Measurements from ENCODE around the gene ADCY5. TPM values are rescaled to one million over a fixed set of nuclear protein-coding genes. Genes with fewer than 3 reads are reported as not detected.

Gene ADCY5
- total and polyA plus RNA-seq, 2 donors (not counting 1 experiment from before 2014, with no cell fraction given), result not detected

DNA sequence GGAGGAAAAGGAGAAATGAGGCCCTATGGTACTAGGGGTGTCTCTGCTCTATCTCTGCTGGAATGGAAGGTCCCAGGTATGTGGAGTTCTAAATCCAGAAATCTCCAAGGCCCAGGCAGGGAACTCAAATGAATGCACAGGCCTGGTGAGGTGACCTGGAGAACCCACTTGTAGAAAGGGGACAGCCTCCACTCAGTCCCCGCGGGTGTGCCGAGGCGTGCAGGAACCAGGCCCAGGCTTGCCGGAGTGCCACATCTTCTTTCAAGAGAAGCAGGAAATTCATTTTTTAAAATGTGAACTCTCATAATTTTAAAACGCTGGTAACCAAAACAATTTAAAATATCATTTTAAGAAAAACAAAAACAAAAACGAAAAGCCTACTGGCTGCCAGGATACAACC is 32.2 kb upstream of the ADCY5 start:
- ChIA-PET CTCF (no interaction called here), POLR2A (no interaction called here)
- Histone ChIP-seq H3K27ac (ENCODE audit: low read length in 2 of 2) (no peak overlapping the region), H3K36me3 (replicated peaks in 1 of 2; ENCODE audit: control extremely low read depth in 1 of 2, control insufficient read depth in 1 of 2, extremely low read depth in 1 of 2, insufficient read depth in 2 of 2, low read length in 1 of 2) (no peaks in the 10 kb centered on the region), H3K4me3 (ENCODE audit: control extremely low read depth in 1 of 5, extremely low read depth in 1 of 5, insufficient read depth in 1 of 5, low read depth in 2 of 5, low read length in 4 of 5) (no peak overlapping the region), H3K4me1 (ENCODE audit: control insufficient read depth in 2 of 2, insufficient read depth in 2 of 2, low read length in 2 of 2) (peaks cover 0 to 5% of the 10 kb centered on the region in 2 donors), H3K4me2 (replicated peaks; ENCODE audit: low read depth, low read length, poor library complexity, severe bottlenecking) (no peak overlapping the region), H3K27me3 (replicated peaks in 1 of 4; ENCODE audit: control extremely low read depth in 1 of 4, control insufficient read depth in 3 of 4, insufficient read depth in 4 of 4, low read length in 3 of 4) (peaks cover 0 to 2% (median 0%) of the 10 kb centered on the region in 4 experiments), H3K9me3 (ENCODE audit: control extremely low read depth in 1 of 3, control insufficient read depth in 2 of 3, insufficient read depth in 1 of 3, low read length in 2 of 3) (no peaks in the 10 kb centered on the region), H4K20me1 (ENCODE audit: control insufficient read depth, insufficient read depth, low read length, poor library complexity, severe bottlenecking) (no peaks in the 10 kb centered on the region), H2AFZ (ENCODE audit: insufficient read depth, low read depth, low read length, poor library complexity, severe bottlenecking) (no peak overlapping the region), H3K79me2 (ENCODE audit: control insufficient read depth, insufficient read depth, low read length) (no peaks in the 10 kb centered on the region), H3K9ac (ENCODE audit: low read length) (no peak overlapping the region)
- H3K9me3 Mint-ChIP-seq (ENCODE audit: insufficient read depth), result no peaks in the 10 kb centered on the region
- 93% methylated on average over 5 of the region's 7 CpGs for WGBS (ENCODE audit: insufficient coverage)
- H3K4me3 Mint-ChIP-seq, result no peak overlapping the region
- H3K4me1 Mint-ChIP-seq, result peaks cover 2% of the 10 kb centered on the region
- no peak overlapping the region for H3K27ac Mint-ChIP-seq
- DNase-seq (no peak), ATAC-seq (ENCODE audit: low read depth) (no peak)
- intact Hi-C loops (cut with micrococcal nuclease), result no loop called here
- TF ChIP-seq EZH2 (IDR thresholded peaks at IDR 0.05; ENCODE audit: borderline replicate concordance, insufficient read depth, low read depth, low read length, poor library complexity, severe bottlenecking) (no peak), CTCF (IDR thresholded peaks at IDR 0.05) (no peak)
- peaks cover 18% of the 10 kb centered on the region for H3K27me3 Mint-ChIP-seq

- 9% methylated on average over 2 of the region's 4 CpGs for WGBS (ENCODE audit: insufficient coverage)
- H3K27ac Mint-ChIP-seq, result no peak overlapping the region
- DNase-seq (no peak), ATAC-seq (ENCODE audit: low read depth) (no peak)
- H3K4me3 ChIP-seq (ENCODE audit: control extremely low read depth in 1 of 5, extremely low read depth in 1 of 5, insufficient read depth in 1 of 5, low read depth in 2 of 5, low read length in 4 of 5), result no peak overlapping the region
- ChIA-PET CTCF (no interaction called here), POLR2A (no interaction called here)
- peaks cover 0 to 2% (median 0%) of the 10 kb centered on the region in 4 experiments for H3K27me3 ChIP-seq (replicated peaks in 1 of 4; ENCODE audit: control extremely low read depth in 1 of 4, control insufficient read depth in 3 of 4, insufficient read depth in 4 of 4, low read length in 3 of 4)
- no peaks in the 10 kb centered on the region for H4K20me1 ChIP-seq (ENCODE audit: control insufficient read depth, insufficient read depth, low read length, poor library complexity, severe bottlenecking)
- peaks cover 0 to 5% of the 10 kb centered on the region in 2 donors for H3K4me1 ChIP-seq (ENCODE audit: control insufficient read depth in 2 of 2, insufficient read depth in 2 of 2, low read length in 2 of 2)
- intact Hi-C loops (cut with micrococcal nuclease), result no loop called here
- no peaks in the 10 kb centered on the region for H3K9me3 ChIP-seq (ENCODE audit: control extremely low read depth in 1 of 3, control insufficient read depth in 2 of 3, insufficient read depth in 1 of 3, low read length in 2 of 3)
- no peaks in the 10 kb centered on the region for H3K36me3 ChIP-seq (replicated peaks in 1 of 2; ENCODE audit: control extremely low read depth in 1 of 2, control insufficient read depth in 1 of 2, extremely low read depth in 1 of 2, insufficient read depth in 2 of 2, low read length in 1 of 2)
- H2AFZ ChIP-seq (ENCODE audit: insufficient read depth, low read depth, low read length, poor library complexity, severe bottlenecking), result no peak overlapping the region
- no peaks in the 10 kb centered on the region for H3K79me2 ChIP-seq (ENCODE audit: control insufficient read depth, insufficient read depth, low read length)
- no peak overlapping the region for H3K4me3 Mint-ChIP-seq
- peaks cover 22% of the 10 kb centered on the region for H3K27me3 Mint-ChIP-seq
- H3K9ac ChIP-seq (ENCODE audit: low read length), result no peak overlapping the region
- TF ChIP-seq EZH2 (IDR thresholded peaks at IDR 0.05; ENCODE audit: borderline replicate concordance, insufficient read depth, low read depth, low read length, poor library complexity, severe bottlenecking), result no peak
- H3K27ac ChIP-seq (ENCODE audit: low read length in 2 of 2), result no peak overlapping the region
- peaks cover 2% of the 10 kb centered on the region for H3K4me1 Mint-ChIP-seq
- no peak overlapping the region for H3K4me2 ChIP-seq (replicated peaks; ENCODE audit: low read depth, low read length, poor library complexity, severe bottlenecking)
- H3K9me3 Mint-ChIP-seq (ENCODE audit: insufficient read depth), result no peaks in the 10 kb centered on the region
Measured at GRCh38 chr3:123480428-123480827, 31.5 kb upstream of the ADCY5 start.
